H1 (cell line): ENCODE measurements around the gene ANLN. TPM values are rescaled to one million over a fixed set of nuclear protein-coding genes. Genes with fewer than 3 reads are reported as not detected.

Source experiments
- CTCF ChIA-PET: fragments of 300-600 bp; sonication (Branson Sonifier 250); formaldehyde crosslinking; loops from one replicate; lab custom pipeline; 2021; ENCODE audit not compliant: partially characterized antibody; lab: Charles Lee
- POLR2A ChIA-PET: fragments of 300-600 bp; sonication (Branson Sonifier 250); formaldehyde crosslinking; loops from one replicate; lab custom pipeline; 2021; ENCODE audit warnings: inconsistent platforms; ENCODE audit not compliant: partially characterized antibody; lab: Charles Lee
- DNase-seq, 2 experiments: peaks; one replicate each; pipeline versions ENCODE4 v3.0.0 to v3.0.0-alpha.2; 2010 to 2022; ENCODE audit warnings: low spot score in 2 of 2, low read depth in 1 of 2, mixed read lengths in 1 of 2
- FAIRE-seq: peaks from 2 replicates; lab custom pipeline; 2011; peaks lifted over from hg19 to GRCh38; lab: Jason Lieb, UNC
- H2AFZ ChIP-seq: 2 replicates; pipeline ENCODE4 v1.8.1; 2012; ENCODE audit warnings: low read length, inconsistent platforms
- H2AK5ac ChIP-seq: 2 replicates; pipeline ENCODE4 v1.6.1; 2013; ENCODE audit warnings: low read depth, low read length
- H2BK120ac ChIP-seq: replicated peaks from 2 replicates; pipeline ENCODE3; 2013; ENCODE audit warnings: low read depth, low read length, inconsistent platforms
- H2BK12ac ChIP-seq: 2 replicates; pipeline ENCODE4 v1.6.1; 2013; ENCODE audit warnings: low read depth, low read length
- H2BK15ac ChIP-seq: 2 replicates; pipeline ENCODE4 v1.6.1; 2013; ENCODE audit warnings: low read length
- H2BK20ac ChIP-seq: 2 replicates; pipeline ENCODE4 v1.6.1; 2013; ENCODE audit warnings: low read length
- H2BK5ac ChIP-seq: 2 replicates; pipeline ENCODE4 v1.6.1; 2013; ENCODE audit warnings: low read depth, low read length
- H3K14ac ChIP-seq: 2 replicates; pipeline ENCODE4 v1.6.1; 2013; ENCODE audit warnings: inconsistent platforms; ENCODE audit not compliant: insufficient read length
- H3K18ac ChIP-seq: 2 replicates; pipeline ENCODE4 v1.6.1; 2013; ENCODE audit warnings: low read length; ENCODE audit errors: extremely low read depth
- H3K23ac ChIP-seq: 2 replicates; pipeline ENCODE4 v1.6.1; 2013; ENCODE audit warnings: inconsistent platforms; ENCODE audit not compliant: insufficient read length
- H3K23me2 ChIP-seq: 2 replicates; pipeline ENCODE4 v1.6.1; 2013; ENCODE audit warnings: low read depth, low read length
- H3K27ac ChIP-seq: 2 replicates; pipeline ENCODE4 v1.6.1; 2011; ENCODE audit warnings: low read depth, low read length, inconsistent platforms
- H3K27me3 ChIP-seq, 4 experiments: replicated peaks in 1 of 4; 1 replicate in 1 of 4; 2 replicates in 3 of 4; pipeline versions ENCODE4 v1.6.1 to v1.8.1; 2011 to 2013; ENCODE audit warnings: low read length in 3 of 4, mild to moderate bottlenecking in 3 of 4, inconsistent platforms in 2 of 4, mixed read lengths in 2 of 4, moderate library complexity in 1 of 4; ENCODE audit not compliant: control insufficient read depth in 3 of 4, insufficient read depth in 3 of 4; ENCODE audit errors: extremely low read depth in 1 of 4
- H3K36me3 ChIP-seq, 4 experiments: 2 replicates each; pipeline versions ENCODE4 v1.6.1 to v1.8.1; 2011 to 2013; ENCODE audit warnings: mild to moderate bottlenecking in 4 of 4, low read length in 3 of 4, moderate library complexity in 2 of 4, control low read depth in 1 of 4, inconsistent platforms in 1 of 4; ENCODE audit not compliant: insufficient read depth in 4 of 4, control insufficient read depth in 2 of 4
- H3K4ac ChIP-seq: replicated peaks from 2 replicates; pipeline ENCODE3; 2013; ENCODE audit warnings: low read length, low read depth, mixed read lengths, inconsistent platforms; ENCODE audit not compliant: insufficient read length
- H3K4me1 ChIP-seq, 4 experiments: replicated peaks in 1 of 4; 1 replicate in 1 of 4; 2 replicates in 3 of 4; pipeline versions ENCODE4 v1.6.1 to v1.8.1; 2011 to 2013; ENCODE audit warnings: low read length in 3 of 4, inconsistent platforms in 2 of 4, mixed read lengths in 1 of 4; ENCODE audit not compliant: insufficient read depth in 4 of 4, control insufficient read depth in 3 of 4
- H3K4me2 ChIP-seq, 2 experiments: 2 replicates each; pipeline versions ENCODE4 v1.6.1 to v1.8.1; 2011 to 2013; ENCODE audit warnings: low read depth in 2 of 2, low read length in 2 of 2, control low read depth in 1 of 2, inconsistent platforms in 1 of 2, mild to moderate bottlenecking in 1 of 2; ENCODE audit not compliant: insufficient read depth in 1 of 2
- H3K4me3 ChIP-seq, 4 experiments: fragments of 200-600, 300-600 bp in 1 of 4; sonication (generic), shearing (Covaris generic), sonication (Bioruptor Twin) in 1 of 4; 2 replicates each; pipeline versions ENCODE4 v1.5.1 to v1.8.1; 2011 to 2016; ENCODE audit warnings: low read length in 4 of 4, low read depth in 3 of 4, control low read depth in 2 of 4, inconsistent platforms in 2 of 4, mild to moderate bottlenecking in 2 of 4, mixed read lengths in 1 of 4, moderate library complexity in 1 of 4; ENCODE audit not compliant: insufficient read depth in 2 of 4; ENCODE audit errors: extremely low read depth in 1 of 4
- H3K56ac ChIP-seq: replicated peaks from 2 replicates; pipeline ENCODE3; 2013; ENCODE audit warnings: low read depth, mild to moderate bottlenecking, mixed read lengths, low read length, inconsistent platforms; ENCODE audit not compliant: insufficient read length
- H3K79me1 ChIP-seq: 2 replicates; pipeline ENCODE4 v1.6.1; 2013; ENCODE audit warnings: low read depth, low read length, control low read depth
- H3K79me2 ChIP-seq, 2 experiments: 2 replicates each; pipeline versions ENCODE4 v1.6.1 to v1.8.1; 2012 to 2013; ENCODE audit warnings: low read length in 2 of 2, mild to moderate bottlenecking in 2 of 2, inconsistent platforms in 1 of 2; ENCODE audit not compliant: insufficient read depth in 2 of 2, control insufficient read depth in 1 of 2
- H3K9ac ChIP-seq, 4 experiments: replicated peaks in 1 of 4; 1 replicate in 1 of 4; 2 replicates in 3 of 4; pipeline versions ENCODE4 v1.6.1 to v1.8.1; 2011 to 2013; ENCODE audit warnings: low read depth in 3 of 4, low read length in 3 of 4, control low read depth in 2 of 4, mild to moderate bottlenecking in 2 of 4, moderate library complexity in 2 of 4, inconsistent platforms in 1 of 4; ENCODE audit errors: extremely low read depth in 1 of 4
- H3K9me3 ChIP-seq, 2 experiments: 2 replicates each; pipeline versions ENCODE4 v1.6.1 to v1.8.1; 2012 to 2013; ENCODE audit warnings: mild to moderate bottlenecking in 2 of 2, moderate library complexity in 2 of 2, control low read depth in 1 of 2, inconsistent platforms in 1 of 2, low read depth in 1 of 2, low read length in 1 of 2, mixed read lengths in 1 of 2; ENCODE audit not compliant: insufficient read depth in 2 of 2
- H4K20me1 ChIP-seq, 2 experiments: replicated peaks in 1 of 2; 2 replicates each; pipeline versions ENCODE3 to v1.8.1; 2011 to 2013; ENCODE audit warnings: inconsistent platforms in 2 of 2, low read length in 2 of 2, mild to moderate bottlenecking in 1 of 2; ENCODE audit not compliant: insufficient read depth in 2 of 2, control insufficient read depth in 1 of 2
- H4K5ac ChIP-seq: 2 replicates; pipeline ENCODE4 v1.6.1; 2013; ENCODE audit warnings: low read length, low read depth, mixed read lengths, inconsistent platforms; ENCODE audit not compliant: insufficient read length
- H4K8ac ChIP-seq: 2 replicates; pipeline ENCODE4 v1.8.0; 2013; ENCODE audit warnings: mild to moderate bottlenecking, moderate library complexity, low read length, inconsistent platforms; ENCODE audit not compliant: insufficient read depth; ENCODE audit errors: extremely low read depth
- H4K91ac ChIP-seq: replicated peaks from 2 replicates; pipeline ENCODE3; 2013; ENCODE audit warnings: low read length, mixed read lengths, inconsistent platforms; ENCODE audit not compliant: insufficient read length
- BACH1 ChIP-seq: IDR thresholded peaks from 2 replicates; pipeline ENCODE4 v1.6.1; 2012; ENCODE audit warnings: low read length, improper control_type of control experiment
- RFX5 ChIP-seq: IDR thresholded peaks from 2 replicates; pipeline ENCODE4 v1.6.1; 2011; ENCODE audit warnings: low read depth, low read length, improper control_type of control experiment, borderline replicate concordance
- WGBS, 2 experiments: shearing (Covaris generic) in 1 of 2; methylation state at CpG; one replicate each; pipeline versions ENCODE4 v1.1.6 to v1.1.7; 2013 to 2015; ENCODE audit warnings: low lambda C conversion rate in 2 of 2, mixed read lengths in 2 of 2, inconsistent platforms in 1 of 2, low coverage in 1 of 2, missing lambda C conversion rate in 1 of 2; ENCODE audit not compliant: insufficient replicate concordance in 2 of 2, insufficient coverage in 1 of 2, insufficient read length in 1 of 2; ENCODE audit errors: extremely low coverage in 1 of 2, missing lambda C conversion rate in 1 of 2; 5-methylcytosine and 5-hydroxymethylcytosine counted together
- polyA plus RNA-seq, 7 experiments: library from polyadenylated mRNA; depleted of rRNA in 3 of 7; stranded (reverse) in 5 of 7; unstranded in 2 of 7; fragments of >200 nt in 5 of 7; fragments of 200-250 nt in 2 of 7; gene quantifications; 1 replicate in 5 of 7; 2 replicates in 1 of 7; 4 replicates in 1 of 7; pipeline versions ENCODE4 v1.2.1 to v1.2.3, GENCODE V29; 2011 to 2013; ENCODE audit warnings: missing spikeins in 2 of 7, mixed read lengths in 2 of 7
- total RNA-seq: library from RNA; stranded (reverse); fragmentation: NEBNext Ultra II Directional; extraction: Animal tissue kit (Norgen Biotek cat#: 25700); gene quantifications from 2 replicates; pipeline ENCODE4 v1.2.1, GENCODE V29; 2021

Gene ANLN
- total and polyA plus RNA-seq, 2 of the 8 experiments (the other 6 are each of a cell fraction or from before 2014, with no cell fraction given), result 18.5 to 90.1 TPM

- Histone ChIP-seq H3K79me1 (no peaks in the 10 kb centered on the region), H3K9ac (no peak overlapping the region), H4K91ac (no peak overlapping the region), H3K18ac (no peak overlapping the region), H3K23ac (no peak overlapping the region), H3K4ac (no peak overlapping the region), H3K4me1 (no peaks in the 10 kb centered on the region), H3K23me2 (no peaks in the 10 kb centered on the region), H3K79me2 (no peaks in the 10 kb centered on the region), H2BK20ac (no peak overlapping the region), H2BK15ac (no peak overlapping the region), H3K4me2 (no peak overlapping the region), H2AFZ (no peak overlapping the region), H3K27me3 (no peaks in the 10 kb centered on the region), H4K5ac (no peak overlapping the region), H2BK12ac (no peak overlapping the region), H3K4me3 (no peak overlapping the region), H3K36me3 (no peaks in the 10 kb centered on the region), H3K9me3 (0 out of 4 replicates have a peak, but pooled peaks cover 0 to 2% of the 10 kb centered on the region in 2 experiments), H4K20me1 (no peaks in the 10 kb centered on the region), H2BK5ac (no peak overlapping the region), H3K27ac (no peak overlapping the region), H3K56ac (no peak overlapping the region), H2AK5ac (no peak overlapping the region), H2BK120ac (no peak overlapping the region), H3K14ac (no peak overlapping the region), H4K8ac (no peak overlapping the region)
- CTCF ChIA-PET, result interaction anchor here (1.3 kb wide), 1 partner anchor 24 kb away, joined by 5 read pairs; no protein-coding TSS in a partner anchor
- FAIRE-seq, result no peak
- WGBS, 2 experiments, result 90% methylated on average over 1 of the region's 1 CpG; no CpG with 5 or more reads in 1 of the 2 experiments
- TF ChIP-seq RFX5, result no peak
- no peak for TF ChIP-seq BACH1
- no peak for DNase-seq
- POLR2A ChIA-PET, result interaction anchor here (1.4 kb wide), 1 partner anchor 13 kb away, joined by 6 read pairs; no protein-coding TSS in a partner anchor
Measured at GRCh38 chr7:36343548-36343947, 46.1 kb upstream of the ANLN start.
